AG09309 (cell line): Measurements from ENCODE around the gene MED12L.

ENCODE experiments used
- DNase-seq: peaks from one replicate; pipeline ENCODE4 v3.0.0-alpha.2; 2010; ENCODE audit warnings: low read depth
- H3K4me3 ChIP-seq: 2 replicates; pipeline ENCODE4 v1.5.1; 2011; ENCODE audit warnings: mild to moderate bottlenecking, low read depth, low read length, moderate library complexity; ENCODE audit not compliant: control insufficient read depth
- CTCF ChIP-seq: IDR thresholded peaks from 2 replicates; pipeline ENCODE4 v1.5.1; 2011; ENCODE audit warnings: mild to moderate bottlenecking, low read depth, low read length, inconsistent platforms; ENCODE audit not compliant: insufficient read depth, control insufficient read depth; ENCODE audit errors: missing control alignments

Gene MED12L

GRCh38 chr3:151225040-151225975, 139.8 kb downstream of the MED12L start:
- TF ChIP-seq CTCF = no peak

GRCh38 chr3:151226088-151226563, 140.7 kb downstream of the MED12L start:
- H3K4me3 ChIP-seq = no peak overlapping the region
- no peak for TF ChIP-seq CTCF
- DNase-seq = peak; percentile 82

More at GRCh38 chr3:151225040-151225975, 139.8 kb downstream of the MED12L start:
- no peak overlapping the region for H3K4me3 ChIP-seq
- DNase-seq = no peak

GRCh38 chr3:151226825-151227224, 141.4 kb downstream of the MED12L start:
- no peak overlapping the region for H3K4me3 ChIP-seq
- no peak for TF ChIP-seq CTCF
- no peak for DNase-seq

GRCh38 chr3:151227266-151227806, 141.9 kb downstream of the MED12L start:
- no peak for TF ChIP-seq CTCF
- no peak overlapping the region for H3K4me3 ChIP-seq
- no peak for DNase-seq

- no peak overlapping the region for H3K4me3 ChIP-seq
- DNase-seq = no peak
- peak; percentile 89 for TF ChIP-seq CTCF
These were observed 142.6 kb downstream of the MED12L start for GRCh38 chr3:151227807-151228665.

GRCh38 chr3:151228666-151229040, 143.2 kb downstream of the MED12L start:
- H3K4me3 ChIP-seq = no peak overlapping the region
- TF ChIP-seq CTCF = no peak
- DNase-seq = no peak
